LHCN-M2 (cell line): Measurements from ENCODE around the gene ALDH16A1. TPM values are rescaled to one million over a fixed set of nuclear protein-coding genes. Genes with fewer than 3 reads are reported as not detected.

ENCODE experiments used
- DNase-seq: peaks from one replicate; pipeline ENCODE4 v3.0.0-alpha.2; 2012; ENCODE audit warnings: low read depth
- total RNA-seq: library from RNA; depleted of rRNA; stranded (reverse); fragments of >200 nt; gene quantifications from 2 replicates; pipeline ENCODE4 v1.2.3, GENCODE V29; 2014; rRNA removed

Gene ALDH16A1
- total RNA-seq, 1 experiment from 2014 or later: 34.8 TPM

DNA sequence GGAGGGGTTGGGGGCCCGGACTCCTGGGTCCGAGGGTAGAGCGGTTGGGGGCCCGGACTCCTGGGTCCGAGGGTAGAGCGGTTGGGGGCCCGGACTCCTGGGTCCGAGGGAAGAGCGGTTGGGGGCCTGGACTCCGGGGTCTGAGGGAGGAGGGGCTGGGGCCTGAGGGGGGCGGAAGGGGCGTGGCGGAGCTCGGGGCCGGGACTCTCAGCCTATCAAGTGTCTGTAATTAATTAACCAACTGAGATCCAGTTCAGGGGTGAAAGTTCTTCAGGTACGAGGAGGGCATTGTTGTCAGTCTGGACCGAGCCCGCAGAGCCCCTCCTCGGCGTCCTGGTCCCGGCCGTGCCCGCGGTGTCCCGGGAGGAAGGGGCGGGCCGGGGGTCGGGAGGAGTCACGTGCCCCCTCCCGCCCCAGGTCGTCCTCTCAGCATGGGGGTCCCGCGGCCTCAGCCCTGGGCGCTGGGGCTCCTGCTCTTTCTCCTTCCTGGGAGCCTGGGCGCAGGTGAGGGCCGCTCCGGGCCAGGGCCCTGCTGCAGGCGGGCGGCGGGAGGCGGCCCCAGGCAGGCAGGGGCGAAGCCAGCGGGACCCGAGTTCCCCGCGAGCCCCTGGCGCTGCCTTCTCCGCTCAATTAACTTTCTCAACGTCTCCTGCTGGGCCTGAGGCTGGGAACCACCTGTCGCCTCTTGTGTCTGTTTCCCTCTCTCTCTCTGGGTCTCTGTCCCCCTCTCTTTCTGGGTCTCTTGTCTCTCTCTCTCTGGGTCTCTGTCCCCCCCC, 60.1 kb downstream of the ALDH16A1 start:
- no peak for DNase-seq

DNA sequence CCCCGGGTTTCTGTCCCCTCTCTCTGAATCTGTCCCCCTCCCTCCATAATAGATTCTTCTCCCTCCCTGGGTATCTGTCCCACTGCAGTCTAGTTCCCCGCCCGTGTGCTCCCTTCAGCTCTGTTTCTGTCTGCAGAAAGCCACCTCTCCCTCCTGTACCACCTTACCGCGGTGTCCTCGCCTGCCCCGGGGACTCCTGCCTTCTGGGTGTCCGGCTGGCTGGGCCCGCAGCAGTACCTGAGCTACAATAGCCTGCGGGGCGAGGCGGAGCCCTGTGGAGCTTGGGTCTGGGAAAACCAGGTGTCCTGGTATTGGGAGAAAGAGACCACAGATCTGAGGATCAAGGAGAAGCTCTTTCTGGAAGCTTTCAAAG, 60.7 kb downstream of the ALDH16A1 start:
- DNase-seq: no peak

DNA sequence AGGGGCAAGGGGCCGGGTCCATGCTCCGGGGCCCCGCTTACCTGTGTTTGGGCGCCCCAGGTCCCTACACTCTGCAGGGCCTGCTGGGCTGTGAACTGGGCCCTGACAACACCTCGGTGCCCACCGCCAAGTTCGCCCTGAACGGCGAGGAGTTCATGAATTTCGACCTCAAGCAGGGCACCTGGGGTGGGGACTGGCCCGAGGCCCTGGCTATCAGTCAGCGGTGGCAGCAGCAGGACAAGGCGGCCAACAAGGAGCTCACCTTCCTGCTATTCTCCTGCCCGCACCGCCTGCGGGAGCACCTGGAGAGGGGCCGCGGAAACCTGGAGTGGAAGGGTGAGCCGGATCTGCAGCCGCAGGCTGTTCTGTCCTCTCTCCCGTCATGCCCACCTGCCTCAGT, 61.1 kb downstream of the ALDH16A1 start:
- no peak for DNase-seq

DNA sequence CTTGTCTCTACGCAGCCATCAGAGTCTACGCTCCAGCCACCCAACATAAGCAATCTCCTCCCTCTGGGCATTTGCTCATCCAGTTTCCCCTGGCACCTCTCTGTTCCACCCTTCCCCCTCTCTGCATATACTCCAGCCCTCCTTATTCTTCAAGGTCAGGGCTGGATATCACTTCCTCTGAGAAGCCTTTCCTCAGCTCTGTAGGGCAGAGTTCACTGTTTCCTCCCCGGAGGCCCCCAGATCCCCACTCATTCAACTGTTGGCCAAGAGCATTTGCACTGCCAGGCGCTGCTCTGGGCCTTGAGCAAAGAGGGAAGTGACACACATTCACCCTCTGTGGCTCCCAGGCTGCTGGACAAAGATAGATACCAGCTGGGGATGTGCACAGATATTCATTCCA, 62.7 kb downstream of the ALDH16A1 start:
- DNase-seq: no peak

DNA sequence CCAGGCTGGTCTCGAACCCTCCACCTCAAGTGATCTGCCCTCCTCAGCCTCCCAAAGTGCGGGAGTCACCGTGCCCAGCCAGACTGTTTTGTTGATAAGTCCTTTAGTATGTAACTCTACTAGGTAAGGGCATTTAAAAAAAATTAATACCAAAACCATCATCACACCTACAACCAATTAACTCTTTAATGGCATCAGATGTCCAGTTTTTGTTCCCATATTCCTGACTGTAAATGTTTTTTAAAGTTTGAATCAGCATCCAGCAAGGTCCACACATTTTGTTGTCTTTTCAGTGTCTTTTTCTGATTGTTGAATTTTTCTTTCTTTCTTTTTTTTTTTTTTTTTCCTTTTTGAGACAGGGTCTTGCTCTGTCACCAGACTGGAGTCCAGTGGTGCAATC, 65.0 kb downstream of the ALDH16A1 start:
- no peak for DNase-seq

Other genes starting within 250 kb of the ALDH16A1 start
- 0.11 TPM in 1 of 2 replicates, not detected in the other for gene SLC6A16, start 128.0 kb upstream of the ALDH16A1 start, total RNA-seq
- not detected in 2 replicates for gene CD37, start 117.8 kb upstream of the ALDH16A1 start, total RNA-seq
- 36.9 and 39.4 TPM in 2 replicates for gene TEAD2, start 90.8 kb upstream of the ALDH16A1 start, total RNA-seq
- 0.46 TPM in 1 of 2 replicates, not detected in the other for gene DKKL1, start 89.3 kb upstream of the ALDH16A1 start, total RNA-seq
- gene KASH5, start 65.0 kb upstream of the ALDH16A1 start, total RNA-seq: not detected in 2 replicates
- gene PTH2, start 29.8 kb upstream of the ALDH16A1 start, total RNA-seq: not detected in 2 replicates
- gene GFY, start 27.8 kb upstream of the ALDH16A1 start, total RNA-seq: not detected in 2 replicates
- 0.46 TPM in 1 of 2 replicates, not detected in the other for gene SLC17A7, start 11.7 kb upstream of the ALDH16A1 start, total RNA-seq
- 81.1 and 90.7 TPM in 2 replicates for gene PIH1D1, start 1.4 kb upstream of the ALDH16A1 start, total RNA-seq
- gene FLT3LG, start 21.0 kb downstream of the ALDH16A1 start, total RNA-seq: 2.6 and 4.6 TPM in 2 replicates
- 1,577 and 2,027 TPM in 2 replicates for gene RPL13A, start 34.4 kb downstream of the ALDH16A1 start, total RNA-seq
- 2,307 and 2,635 TPM in 2 replicates for gene RPS11, start 43.2 kb downstream of the ALDH16A1 start, total RNA-seq
- gene FCGRT, start 59.4 kb downstream of the ALDH16A1 start, total RNA-seq: 95.6 and 96.2 TPM in 2 replicates
- 234 and 287 TPM in 2 replicates for gene RCN3, start 74.8 kb downstream of the ALDH16A1 start, total RNA-seq
- gene NOSIP, start 127.3 kb downstream of the ALDH16A1 start, total RNA-seq: 75.2 and 76.8 TPM in 2 replicates
- gene PRRG2, start 128.1 kb downstream of the ALDH16A1 start, total RNA-seq: 0.29 and 0.38 TPM in 2 replicates
- gene PRR12, start 138.0 kb downstream of the ALDH16A1 start, total RNA-seq: 3.8 and 5.5 TPM in 2 replicates
- gene RRAS, start 186.9 kb downstream of the ALDH16A1 start, total RNA-seq: 61.3 and 65.3 TPM in 2 replicates
- gene SCAF1, start 189.0 kb downstream of the ALDH16A1 start, total RNA-seq: 23.9 and 24.8 TPM in 2 replicates
- gene IRF3, start 212.6 kb downstream of the ALDH16A1 start, total RNA-seq: 55.0 and 62.7 TPM in 2 replicates
- 25.6 and 25.7 TPM in 2 replicates for gene BCL2L12, start 212.7 kb downstream of the ALDH16A1 start, total RNA-seq
- 342 and 345 TPM in 2 replicates for gene PRMT1, start 224.0 kb downstream of the ALDH16A1 start, total RNA-seq
- 1.2 TPM in 2 replicates for gene ADM5, start 236.4 kb downstream of the ALDH16A1 start, total RNA-seq
- gene CPT1C, start 237.9 kb downstream of the ALDH16A1 start, total RNA-seq: 0.90 and 2.5 TPM in 2 replicates